Measurements from ENCODE around the gene MOSPD2.

Gene MOSPD2

DNA sequence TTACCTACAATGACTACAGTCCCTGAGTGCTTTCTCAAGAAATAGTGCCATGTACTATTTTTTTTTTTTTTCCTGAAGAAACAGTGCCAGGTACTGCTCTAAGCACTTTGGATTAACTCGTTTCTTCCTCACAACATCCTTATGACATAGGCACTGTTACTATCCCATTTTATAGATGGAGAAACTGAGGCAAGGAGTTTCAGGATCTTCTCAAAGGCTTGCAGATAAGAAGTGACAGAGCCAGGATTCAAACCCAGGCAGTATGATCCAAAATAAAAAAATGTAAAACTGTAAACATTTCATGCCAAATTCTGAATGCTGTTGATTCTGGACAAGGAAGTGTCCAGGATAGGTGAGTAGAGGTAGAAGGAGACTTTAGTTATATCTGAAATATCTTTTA, 1.5 kb upstream of the MOSPD2 start:
- TF ChIP-seq ISL1 (CRISPR knock-in tag; IDR thresholded peaks at IDR 0.05) = no peak
- TF ChIP-seq ZNF70 (CRISPR knock-in tag; IDR thresholded peaks at IDR 0.05) = no peak
- no peak for TF ChIP-seq TOX (CRISPR knock-in tag; IDR thresholded peaks at IDR 0.05; ENCODE audit: borderline replicate concordance)
- TF ChIP-seq ZC3H10 (CRISPR knock-in tag; IDR thresholded peaks at IDR 0.05) = no peak
- TF ChIP-seq, protein P1, sequence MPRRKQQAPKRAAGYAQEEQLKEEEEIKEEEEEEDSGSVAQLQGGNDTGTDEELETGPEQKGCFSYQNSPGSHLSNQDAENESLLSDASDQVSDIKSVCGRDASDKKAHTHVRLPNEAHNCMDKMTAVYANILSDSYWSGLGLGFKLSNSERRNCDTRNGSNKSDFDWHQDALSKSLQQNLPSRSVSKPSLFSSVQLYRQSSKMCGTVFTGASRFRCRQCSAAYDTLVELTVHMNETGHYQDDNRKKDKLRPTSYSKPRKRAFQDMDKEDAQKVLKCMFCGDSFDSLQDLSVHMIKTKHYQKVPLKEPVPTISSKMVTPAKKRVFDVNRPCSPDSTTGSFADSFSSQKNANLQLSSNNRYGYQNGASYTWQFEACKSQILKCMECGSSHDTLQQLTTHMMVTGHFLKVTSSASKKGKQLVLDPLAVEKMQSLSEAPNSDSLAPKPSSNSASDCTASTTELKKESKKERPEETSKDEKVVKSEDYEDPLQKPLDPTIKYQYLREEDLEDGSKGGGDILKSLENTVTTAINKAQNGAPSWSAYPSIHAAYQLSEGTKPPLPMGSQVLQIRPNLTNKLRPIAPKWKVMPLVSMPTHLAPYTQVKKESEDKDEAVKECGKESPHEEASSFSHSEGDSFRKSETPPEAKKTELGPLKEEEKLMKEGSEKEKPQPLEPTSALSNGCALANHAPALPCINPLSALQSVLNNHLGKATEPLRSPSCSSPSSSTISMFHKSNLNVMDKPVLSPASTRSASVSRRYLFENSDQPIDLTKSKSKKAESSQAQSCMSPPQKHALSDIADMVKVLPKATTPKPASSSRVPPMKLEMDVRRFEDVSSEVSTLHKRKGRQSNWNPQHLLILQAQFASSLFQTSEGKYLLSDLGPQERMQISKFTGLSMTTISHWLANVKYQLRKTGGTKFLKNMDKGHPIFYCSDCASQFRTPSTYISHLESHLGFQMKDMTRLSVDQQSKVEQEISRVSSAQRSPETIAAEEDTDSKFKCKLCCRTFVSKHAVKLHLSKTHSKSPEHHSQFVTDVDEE (CRISPR knock-in tag; IDR thresholded peaks at IDR 0.05) = no peak
- TF ChIP-seq TCF4 (CRISPR knock-in tag; IDR thresholded peaks at IDR 0.05; ENCODE audit: borderline replicate concordance) = no peak
- TF ChIP-seq OSR1 (CRISPR knock-in tag; IDR thresholded peaks at IDR 0.05) = no peak
- no peak for TF ChIP-seq BACH2 (CRISPR knock-in tag; IDR thresholded peaks at IDR 0.05; ENCODE audit: borderline replicate concordance)
- TF ChIP-seq PPARA (CRISPR knock-in tag; IDR thresholded peaks at IDR 0.05; ENCODE audit: borderline replicate concordance) = no peak
- no peak for ATAC-seq

DNA sequence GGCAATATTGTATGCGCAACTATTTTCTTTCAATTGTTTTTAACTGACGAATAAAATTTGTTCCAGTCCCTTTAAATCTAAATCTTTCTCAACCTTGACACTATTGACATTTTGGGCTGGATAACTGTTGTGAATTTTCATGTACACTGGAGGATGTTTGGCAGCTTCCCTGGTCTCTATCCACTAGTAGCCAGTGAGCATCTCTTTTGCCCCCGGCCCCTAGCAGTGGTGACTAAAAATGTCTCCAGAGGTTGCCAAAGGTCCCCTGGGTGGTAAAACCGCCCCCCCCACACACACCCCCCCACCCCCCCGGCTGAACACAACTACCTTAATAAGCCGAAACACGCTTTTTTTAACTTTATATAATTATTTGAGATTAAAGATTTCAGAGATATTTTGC, 866 bp upstream of the MOSPD2 start:
- TF ChIP-seq, protein P2, sequence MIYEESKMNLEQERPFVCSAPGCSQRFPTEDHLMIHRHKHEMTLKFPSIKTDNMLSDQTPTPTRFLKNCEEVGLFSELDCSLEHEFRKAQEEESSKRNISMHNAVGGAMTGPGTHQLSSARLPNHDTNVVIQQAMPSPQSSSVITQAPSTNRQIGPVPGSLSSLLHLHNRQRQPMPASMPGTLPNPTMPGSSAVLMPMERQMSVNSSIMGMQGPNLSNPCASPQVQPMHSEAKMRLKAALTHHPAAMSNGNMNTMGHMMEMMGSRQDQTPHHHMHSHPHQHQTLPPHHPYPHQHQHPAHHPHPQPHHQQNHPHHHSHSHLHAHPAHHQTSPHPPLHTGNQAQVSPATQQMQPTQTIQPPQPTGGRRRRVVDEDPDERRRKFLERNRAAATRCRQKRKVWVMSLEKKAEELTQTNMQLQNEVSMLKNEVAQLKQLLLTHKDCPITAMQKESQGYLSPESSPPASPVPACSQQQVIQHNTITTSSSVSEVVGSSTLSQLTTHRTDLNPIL (CRISPR knock-in tag; IDR thresholded peaks at IDR 0.05; ENCODE audit: low read depth) = no peak
- TF ChIP-seq SNAI2 (CRISPR knock-in tag; IDR thresholded peaks at IDR 0.05) (no peak), RARB (CRISPR knock-in tag; IDR thresholded peaks at IDR 0.05) (no peak), ZC3H10 (CRISPR knock-in tag; IDR thresholded peaks at IDR 0.05) (no peak), ZNF8 (CRISPR knock-in tag; IDR thresholded peaks at IDR 0.05) (no peak), TCF4 (CRISPR knock-in tag; IDR thresholded peaks at IDR 0.05; ENCODE audit: borderline replicate concordance) (no peak), ZNF565 (CRISPR knock-in tag; conservative IDR thresholded peaks at IDR 0.05; ENCODE audit: low read depth) (no peak), OSR1 (CRISPR knock-in tag; IDR thresholded peaks at IDR 0.05) (no peak), ZNF70 (CRISPR knock-in tag; IDR thresholded peaks at IDR 0.05) (no peak), ESRRG (CRISPR knock-in tag; IDR thresholded peaks at IDR 0.05) (no peak), GLIS3 (CRISPR knock-in tag; IDR thresholded peaks at IDR 0.05) (no peak), BACH2 (CRISPR knock-in tag; IDR thresholded peaks at IDR 0.05; ENCODE audit: borderline replicate concordance) (no peak), ARNTL (CRISPR knock-in tag; IDR thresholded peaks at IDR 0.05; ENCODE audit: borderline replicate concordance, low read depth) (no peak)
- TF ChIP-seq, protein P1 (CRISPR knock-in tag; IDR thresholded peaks at IDR 0.05) = no peak
- ATAC-seq = no peak

DNA sequence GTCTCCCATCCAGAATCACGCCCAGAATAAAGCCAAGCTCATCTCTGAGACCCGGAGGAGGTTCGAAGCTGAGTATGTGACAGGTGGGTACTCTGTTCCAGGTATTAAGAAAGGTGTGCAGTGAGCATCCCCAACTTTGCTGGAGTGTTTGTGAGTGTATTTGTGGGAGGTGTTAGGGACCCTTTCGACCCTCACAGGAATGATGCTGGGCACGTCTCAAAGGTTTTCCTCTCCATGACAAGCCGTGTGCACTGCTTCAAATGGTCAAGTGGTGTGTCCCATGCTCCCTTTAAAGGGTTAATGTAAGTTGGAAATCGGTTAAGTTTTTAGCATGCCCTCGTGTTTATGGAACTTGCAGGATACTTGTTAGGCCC, 442 bp downstream of the MOSPD2 start:
- TF ChIP-seq GLIS3 (CRISPR knock-in tag; IDR thresholded peaks at IDR 0.05) (no peak), CSDC2 (CRISPR knock-in tag; IDR thresholded peaks at IDR 0.05) (no peak), TCF4 (CRISPR knock-in tag; IDR thresholded peaks at IDR 0.05; ENCODE audit: borderline replicate concordance) (no peak), RARB (CRISPR knock-in tag; IDR thresholded peaks at IDR 0.05) (no peak), ZC3H10 (CRISPR knock-in tag; IDR thresholded peaks at IDR 0.05) (no peak), ZNF8 (CRISPR knock-in tag; IDR thresholded peaks at IDR 0.05) (no peak), PPARA (CRISPR knock-in tag; IDR thresholded peaks at IDR 0.05; ENCODE audit: borderline replicate concordance) (no peak), SNAI2 (CRISPR knock-in tag; IDR thresholded peaks at IDR 0.05) (no peak), TOX (CRISPR knock-in tag; IDR thresholded peaks at IDR 0.05; ENCODE audit: borderline replicate concordance) (no peak), ZNF70 (CRISPR knock-in tag; IDR thresholded peaks at IDR 0.05) (no peak), ESRRG (CRISPR knock-in tag; IDR thresholded peaks at IDR 0.05) (no peak)
- TF ChIP-seq, protein P1 (CRISPR knock-in tag; IDR thresholded peaks at IDR 0.05) = no peak
- TF ChIP-seq, protein P2 (CRISPR knock-in tag; IDR thresholded peaks at IDR 0.05; ENCODE audit: low read depth) = no peak
- ATAC-seq = no peak
